ENCODE results near the gene TDRD7. TPM values are rescaled to one million over a fixed set of nuclear protein-coding genes. Genes with fewer than 3 reads are reported as not detected.

TDRD7 gene
- total RNA-seq, 1 donor from 2014 or later, result 7.6 TPM

DNA sequence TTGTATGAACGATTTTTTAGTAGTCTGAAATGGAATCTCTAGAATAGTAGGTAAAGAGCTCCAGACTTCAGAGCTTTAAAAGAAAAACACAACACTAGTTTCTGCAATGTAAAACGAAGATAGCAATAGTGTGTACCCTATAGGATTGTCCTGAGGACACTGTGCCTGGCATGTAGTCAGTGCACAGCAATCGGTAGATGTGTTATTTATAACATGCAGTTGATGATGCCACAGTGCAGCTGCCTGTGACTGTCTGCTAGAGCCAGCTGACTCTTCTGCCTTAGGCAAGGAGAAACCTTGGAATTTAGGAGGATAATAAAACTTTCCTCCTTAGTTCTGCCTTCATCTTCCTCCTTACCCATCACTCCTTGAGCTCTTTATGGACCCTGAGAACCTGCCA lies 61.8 kb downstream of the TDRD7 start:
- DNase-seq (ENCODE audit: extremely low spot score, unreplicated experiment), result no peak
- H3K9me3 Mint-ChIP-seq, result no peaks in the 10 kb centered on the region
- no peak overlapping the region for H3K4me3 Mint-ChIP-seq
- H3K27ac Mint-ChIP-seq, result no peak overlapping the region
- peaks cover 4% of the 10 kb centered on the region for H3K27me3 Mint-ChIP-seq
- H3K36me3 Mint-ChIP-seq, result peaks cover 3% of the 10 kb centered on the region
- TF ChIP-seq, protein P1, sequence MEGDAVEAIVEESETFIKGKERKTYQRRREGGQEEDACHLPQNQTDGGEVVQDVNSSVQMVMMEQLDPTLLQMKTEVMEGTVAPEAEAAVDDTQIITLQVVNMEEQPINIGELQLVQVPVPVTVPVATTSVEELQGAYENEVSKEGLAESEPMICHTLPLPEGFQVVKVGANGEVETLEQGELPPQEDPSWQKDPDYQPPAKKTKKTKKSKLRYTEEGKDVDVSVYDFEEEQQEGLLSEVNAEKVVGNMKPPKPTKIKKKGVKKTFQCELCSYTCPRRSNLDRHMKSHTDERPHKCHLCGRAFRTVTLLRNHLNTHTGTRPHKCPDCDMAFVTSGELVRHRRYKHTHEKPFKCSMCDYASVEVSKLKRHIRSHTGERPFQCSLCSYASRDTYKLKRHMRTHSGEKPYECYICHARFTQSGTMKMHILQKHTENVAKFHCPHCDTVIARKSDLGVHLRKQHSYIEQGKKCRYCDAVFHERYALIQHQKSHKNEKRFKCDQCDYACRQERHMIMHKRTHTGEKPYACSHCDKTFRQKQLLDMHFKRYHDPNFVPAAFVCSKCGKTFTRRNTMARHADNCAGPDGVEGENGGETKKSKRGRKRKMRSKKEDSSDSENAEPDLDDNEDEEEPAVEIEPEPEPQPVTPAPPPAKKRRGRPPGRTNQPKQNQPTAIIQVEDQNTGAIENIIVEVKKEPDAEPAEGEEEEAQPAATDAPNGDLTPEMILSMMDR (conservative IDR thresholded peaks at IDR 0.05), result no peak
- no peaks in the 10 kb centered on the region for H3K4me1 Mint-ChIP-seq (ENCODE audit: unreplicated experiment)

DNA sequence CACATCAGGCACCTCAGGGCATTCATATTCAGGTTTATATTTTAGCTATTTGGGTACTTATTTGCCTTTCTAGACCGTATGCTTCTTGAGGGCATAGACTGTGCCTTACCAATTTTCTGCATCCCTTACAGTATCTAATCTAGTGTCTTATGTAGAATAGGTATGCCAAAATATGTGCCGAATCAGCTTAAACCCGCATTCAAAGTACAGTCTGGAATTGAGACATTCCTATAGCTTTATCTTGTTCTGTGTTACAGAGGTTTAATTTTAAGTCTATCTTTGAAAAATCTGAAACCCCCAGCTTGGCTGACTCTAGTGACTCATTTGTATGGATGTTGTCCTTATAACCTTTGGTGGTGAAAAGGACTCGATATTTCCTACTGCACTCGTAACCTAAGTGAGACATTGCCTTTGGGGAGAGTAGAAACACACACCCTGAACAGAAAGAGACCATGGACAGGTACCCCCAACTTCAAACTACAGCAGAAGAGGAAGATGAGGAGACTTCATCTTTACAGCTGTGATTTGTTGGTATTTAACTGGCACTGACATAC lies 62.6 kb downstream of the TDRD7 start:
- Mint-ChIP-seq H3K36me3 (peaks cover 3% of the 10 kb centered on the region), H3K9me3 (no peaks in the 10 kb centered on the region), H3K27ac (no peak overlapping the region), H3K4me3 (no peak overlapping the region), H3K27me3 (peaks cover 4% of the 10 kb centered on the region), H3K4me1 (ENCODE audit: unreplicated experiment) (no peaks in the 10 kb centered on the region)
- DNase-seq (ENCODE audit: extremely low spot score, unreplicated experiment), result no peak
- TF ChIP-seq, protein P1 (conservative IDR thresholded peaks at IDR 0.05), result no peak

DNA sequence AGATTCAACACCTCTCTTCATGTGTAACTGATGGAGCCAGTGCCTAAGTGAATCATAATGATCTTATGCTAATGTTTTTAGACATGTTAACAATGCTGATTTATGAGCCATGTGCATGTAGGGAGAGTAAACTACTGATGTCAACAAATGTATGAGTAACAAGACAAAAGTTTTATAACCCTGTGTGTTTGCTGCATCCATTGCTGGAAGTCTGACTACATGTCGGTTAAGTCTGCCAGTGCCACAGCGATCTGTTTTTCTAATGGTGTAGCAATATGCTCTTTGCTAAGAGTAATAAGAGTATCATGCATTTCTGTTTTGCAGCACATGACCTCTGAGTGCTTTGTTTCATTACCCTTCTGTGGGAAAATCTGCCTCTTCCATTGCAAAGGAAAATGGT lies 63.2 kb downstream of the TDRD7 start:
- no peak for DNase-seq (ENCODE audit: extremely low spot score, unreplicated experiment)

DNA sequence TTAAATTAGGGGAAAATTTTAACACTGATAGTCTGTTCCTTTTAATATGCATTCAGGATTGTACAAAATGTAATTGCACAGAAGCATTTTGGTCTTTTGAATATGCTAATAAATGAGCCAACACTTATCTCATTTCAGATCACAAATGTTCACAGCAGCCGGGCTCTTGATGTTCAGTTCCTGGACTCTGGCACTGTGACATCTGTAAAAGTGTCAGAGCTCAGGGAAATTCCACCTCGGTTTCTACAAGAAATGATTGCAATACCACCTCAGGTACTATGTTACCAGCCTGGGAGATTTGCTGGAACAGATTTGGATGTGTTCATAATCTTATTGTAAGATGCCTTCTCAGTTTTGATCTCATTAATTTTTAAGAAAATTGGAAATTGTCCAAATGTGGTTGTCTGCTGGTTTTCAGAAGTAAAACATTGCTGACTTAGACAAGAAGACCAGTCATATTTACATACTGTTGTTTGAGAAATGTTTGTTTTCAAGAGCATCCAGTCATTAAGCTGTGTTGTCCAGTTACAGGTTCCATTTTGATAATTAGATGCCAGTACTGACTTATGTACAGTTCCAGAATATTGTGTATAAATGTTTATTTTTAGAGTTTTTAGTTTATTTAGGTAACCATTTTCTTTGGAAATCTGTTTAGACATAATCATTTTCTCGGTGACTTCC lies 66.5 kb downstream of the TDRD7 start:
- peaks cover 4% of the 10 kb centered on the region for H3K27me3 Mint-ChIP-seq
- no peak overlapping the region for H3K27ac Mint-ChIP-seq
- H3K36me3 Mint-ChIP-seq, result peaks cover 3% of the 10 kb centered on the region
- TF ChIP-seq, protein P1 (conservative IDR thresholded peaks at IDR 0.05), result no peak
- H3K4me1 Mint-ChIP-seq (ENCODE audit: unreplicated experiment), result no peaks in the 10 kb centered on the region
- H3K9me3 Mint-ChIP-seq, result no peaks in the 10 kb centered on the region
- no peak overlapping the region for H3K4me3 Mint-ChIP-seq
- DNase-seq (ENCODE audit: extremely low spot score, unreplicated experiment), result no peak

More for the DNA sequence above, 63.2 kb downstream of the TDRD7 start:
- Mint-ChIP-seq H3K36me3 (peaks cover 3% of the 10 kb centered on the region), H3K27me3 (peaks cover 4% of the 10 kb centered on the region), H3K4me1 (ENCODE audit: unreplicated experiment) (no peaks in the 10 kb centered on the region), H3K9me3 (no peaks in the 10 kb centered on the region), H3K4me3 (no peak overlapping the region), H3K27ac (no peak overlapping the region)
- TF ChIP-seq, protein P1 (conservative IDR thresholded peaks at IDR 0.05), result no peak

DNA sequence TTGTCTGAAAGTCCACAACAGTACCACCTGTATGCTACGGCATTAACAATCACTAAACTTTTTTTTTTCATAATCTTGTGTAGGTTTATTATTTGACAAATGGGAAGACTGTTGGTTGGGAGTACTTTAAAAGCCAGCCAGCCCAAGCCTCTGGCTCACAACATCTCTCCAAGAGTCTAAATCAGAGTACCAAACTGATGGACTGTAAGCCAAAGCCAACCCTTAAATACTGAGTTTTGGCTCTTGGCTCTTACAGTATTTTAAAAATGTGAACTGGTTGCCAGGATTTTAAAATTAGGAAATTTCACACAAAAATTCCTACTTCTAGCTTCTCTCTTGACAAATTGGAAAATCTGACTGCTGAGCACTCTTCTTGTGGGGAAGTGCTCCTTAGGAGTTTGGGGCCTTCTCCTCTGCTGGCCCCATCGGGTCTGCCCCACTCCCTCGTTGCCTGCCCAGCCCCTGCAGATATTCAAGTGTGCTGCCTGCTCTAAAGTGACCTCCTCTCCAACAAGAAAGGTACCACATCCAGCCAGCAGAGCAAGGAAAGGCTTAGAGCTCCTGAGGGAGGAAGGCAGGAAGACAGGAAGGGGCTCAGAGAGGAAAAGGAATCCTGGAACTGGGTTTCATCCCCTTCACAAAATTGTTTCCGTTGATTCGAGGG lies 67.7 kb downstream of the TDRD7 start:
- H3K27me3 Mint-ChIP-seq, result no peaks in the 10 kb centered on the region
- H3K4me3 Mint-ChIP-seq, result no peak overlapping the region
- H3K9me3 Mint-ChIP-seq, result no peaks in the 10 kb centered on the region
- no peak overlapping the region for H3K27ac Mint-ChIP-seq
- TF ChIP-seq, protein P1 (conservative IDR thresholded peaks at IDR 0.05), result no peak
- no peaks in the 10 kb centered on the region for H3K4me1 Mint-ChIP-seq (ENCODE audit: unreplicated experiment)
- peaks cover 3% of the 10 kb centered on the region for H3K36me3 Mint-ChIP-seq
- DNase-seq (ENCODE audit: extremely low spot score, unreplicated experiment), result no peak
